Ishikawa (cell line): Measurements from ENCODE around the gene LCE3A.

Experiments used
- CEBPB ChIP-seq: IDR thresholded peaks from 2 replicates; pipeline ENCODE4 v1.6.1; 2012
- MAX ChIP-seq: IDR thresholded peaks from 2 replicates; pipeline ENCODE4 v1.6.1; 2012
- YY1 ChIP-seq: IDR thresholded peaks from 2 replicates; pipeline ENCODE4 v1.6.1; 2012; ENCODE audit warnings: low read depth

GRCh38 chr1:152657677-152658076, 34.8 kb upstream of the LCE3A start:
- no peak for TF ChIP-seq YY1
- no peak for TF ChIP-seq CEBPB
- no peak for TF ChIP-seq MAX
